ENCODE results near the gene SLC12A5. TPM values are rescaled to one million over a fixed set of nuclear protein-coding genes. Genes with fewer than 3 reads are reported as not detected.

The SLC12A5 gene
- total RNA-seq, 6 donors from 2014 or later, result 0.69 to 1.3 TPM; not detected in 4

GRCh38 chr20:46108435-46108841, 79.4 kb downstream of the SLC12A5 start:
- no peaks in the 10 kb centered on the region for H3K36me3 ChIP-seq
- H3K27ac ChIP-seq, result no peak overlapping the region
- peaks cover 0 to 4% (median 2%) of the 10 kb centered on the region in 4 donors for H3K4me1 ChIP-seq
- H3K4me3 ChIP-seq, result no peak overlapping the region
- TF ChIP-seq EP300 (IDR thresholded peaks at IDR 0.05) (no peak), POLR2A (IDR thresholded peaks at IDR 0.05) (no peak), CTCF (IDR thresholded peaks at IDR 0.05) (no peak), POLR2AphosphoS5 (IDR thresholded peaks at IDR 0.05) (no peak)
- H3K9me3 ChIP-seq, result no peaks in the 10 kb centered on the region
- H3K27me3 ChIP-seq, result no peaks in the 10 kb centered on the region
- WGBS, 2 donors, result 67% methylated on average over 5 of the region's 5 CpGs
- DNase-seq (no peak), ATAC-seq (ENCODE audit: low FRiP score in 2 of 2) (no peak)

DNA sequence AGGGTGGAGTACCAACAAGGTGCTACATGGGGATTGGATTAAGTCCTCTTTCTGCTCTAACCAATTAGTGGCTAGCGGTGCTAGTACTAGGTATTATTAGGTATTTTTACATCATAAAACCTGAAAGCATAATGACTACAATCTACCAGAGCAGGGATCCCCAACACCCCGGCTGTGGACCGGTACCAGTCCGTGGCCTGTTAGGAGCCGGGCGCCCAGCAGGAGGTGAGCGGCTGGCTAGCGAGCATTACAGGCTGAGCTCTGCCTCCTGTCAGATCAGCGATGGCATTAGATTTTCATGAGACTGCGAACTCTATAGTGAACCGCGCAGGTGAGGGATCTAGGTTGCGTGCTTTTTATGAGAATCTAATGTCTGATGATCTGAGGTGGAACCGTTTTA, 80.0 kb downstream of the SLC12A5 start:
- Histone ChIP-seq H3K27ac (no peak overlapping the region), H3K4me1 (peaks cover 0 to 4% (median 2%) of the 10 kb centered on the region in 4 donors), H3K36me3 (no peaks in the 10 kb centered on the region), H3K9me3 (no peaks in the 10 kb centered on the region), H3K4me3 (no peak overlapping the region), H3K27me3 (no peaks in the 10 kb centered on the region)
- DNase-seq (peak in 1 of 2 donors; percentile 57), ATAC-seq (ENCODE audit: low FRiP score in 2 of 2) (no peak)
- TF ChIP-seq POLR2A (IDR thresholded peaks at IDR 0.05) (no peak), EP300 (IDR thresholded peaks at IDR 0.05) (no peak), POLR2AphosphoS5 (IDR thresholded peaks at IDR 0.05) (no peak)
- 91 to 93% methylated on average over 14 of the region's 14 CpGs for WGBS, 2 donors

Other genes with a start within 250 kb of the SLC12A5 start
- gene WFDC3, start 237.3 kb upstream of the SLC12A5 start, total RNA-seq, result 1 to 10 TPM in 4 of 6 donors, under 1 TPM in 1, not detected in 1; 1.00 to 7.1 (median 2.4) TPM
- gene DNTTIP1, start 237.3 kb upstream of the SLC12A5 start, total RNA-seq, result 10 to 100 TPM; 36.8 to 61.8 (median 46.5) TPM
- gene UBE2C, start 216.6 kb upstream of the SLC12A5 start, total RNA-seq, result 10 to 100 TPM in 1 of 6 donors, 1 to 10 TPM in 3, not detected in 2; 1.1 to 12.5 (median 3.5) TPM
- gene TNNC2, start 201.9 kb upstream of the SLC12A5 start, total RNA-seq, result 1 to 10 TPM in 1 of 6 donors, under 1 TPM in 2, not detected in 3; 0.37 to 1.1 (median 0.80) TPM
- 100 to 1,000 TPM in 1 of 6 donors, 10 to 100 TPM in 5; 23.9 to 117 (median 52.9) TPM for gene SNX21, start 195.4 kb upstream of the SLC12A5 start, total RNA-seq
- 10 to 100 TPM; 23.9 to 46.8 (median 31.5) TPM for gene ACOT8, start 171.8 kb upstream of the SLC12A5 start, total RNA-seq
- gene ZSWIM3, start 171.6 kb upstream of the SLC12A5 start, total RNA-seq, result 1 to 10 TPM; 2.4 to 7.3 (median 3.9) TPM
- 1 to 10 TPM; 4.2 to 9.7 (median 8.6) TPM for gene ZSWIM1, start 148.0 kb upstream of the SLC12A5 start, total RNA-seq
- 10 to 100 TPM in 1 of 6 donors, 1 to 10 TPM in 5; 1.3 to 11.5 (median 1.6) TPM for gene SPATA25, start 141.6 kb upstream of the SLC12A5 start, total RNA-seq
- 10 to 100 TPM in 1 of 6 donors, 1 to 10 TPM in 5; 3.9 to 31.4 (median 5.5) TPM for gene NEURL2, start 138.0 kb upstream of the SLC12A5 start, total RNA-seq
- gene CTSA, start 137.9 kb upstream of the SLC12A5 start, total RNA-seq, result 100 to 1,000 TPM; 109 to 176 (median 155) TPM
- gene PLTP, start 117.1 kb upstream of the SLC12A5 start, total RNA-seq, result 100 to 1,000 TPM in 2 of 6 donors, 10 to 100 TPM in 4; 28.9 to 169 (median 57.8) TPM
- gene PCIF1, start 94.5 kb upstream of the SLC12A5 start, total RNA-seq, result 10 to 100 TPM; 41.7 to 59.7 (median 47.1) TPM
- gene ZNF335, start 57.0 kb upstream of the SLC12A5 start, total RNA-seq, result 10 to 100 TPM; 17.4 to 41.9 (median 23.0) TPM
- 10 to 100 TPM in 4 of 6 donors, 1 to 10 TPM in 2; 4.2 to 20.8 (median 14.2) TPM for gene MMP9, start 20.3 kb upstream of the SLC12A5 start, total RNA-seq
- 10 to 100 TPM; 17.1 to 48.2 (median 30.2) TPM for gene NCOA5, start 60.7 kb downstream of the SLC12A5 start, total RNA-seq
- gene CD40, start 89.1 kb downstream of the SLC12A5 start, total RNA-seq, result 10 to 100 TPM; 15.7 to 32.5 (median 25.8) TPM